GM04503 (cell line): ENCODE data around the gene PPAN.

Source experiments
- DNase-seq: peaks from one replicate; pipeline ENCODE4 v3.0.0-alpha.2; 2012; ENCODE audit warnings: low read depth

The PPAN gene, protein sequence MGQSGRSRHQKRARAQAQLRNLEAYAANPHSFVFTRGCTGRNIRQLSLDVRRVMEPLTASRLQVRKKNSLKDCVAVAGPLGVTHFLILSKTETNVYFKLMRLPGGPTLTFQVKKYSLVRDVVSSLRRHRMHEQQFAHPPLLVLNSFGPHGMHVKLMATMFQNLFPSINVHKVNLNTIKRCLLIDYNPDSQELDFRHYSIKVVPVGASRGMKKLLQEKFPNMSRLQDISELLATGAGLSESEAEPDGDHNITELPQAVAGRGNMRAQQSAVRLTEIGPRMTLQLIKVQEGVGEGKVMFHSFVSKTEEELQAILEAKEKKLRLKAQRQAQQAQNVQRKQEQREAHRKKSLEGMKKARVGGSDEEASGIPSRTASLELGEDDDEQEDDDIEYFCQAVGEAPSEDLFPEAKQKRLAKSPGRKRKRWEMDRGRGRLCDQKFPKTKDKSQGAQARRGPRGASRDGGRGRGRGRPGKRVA

DNA sequence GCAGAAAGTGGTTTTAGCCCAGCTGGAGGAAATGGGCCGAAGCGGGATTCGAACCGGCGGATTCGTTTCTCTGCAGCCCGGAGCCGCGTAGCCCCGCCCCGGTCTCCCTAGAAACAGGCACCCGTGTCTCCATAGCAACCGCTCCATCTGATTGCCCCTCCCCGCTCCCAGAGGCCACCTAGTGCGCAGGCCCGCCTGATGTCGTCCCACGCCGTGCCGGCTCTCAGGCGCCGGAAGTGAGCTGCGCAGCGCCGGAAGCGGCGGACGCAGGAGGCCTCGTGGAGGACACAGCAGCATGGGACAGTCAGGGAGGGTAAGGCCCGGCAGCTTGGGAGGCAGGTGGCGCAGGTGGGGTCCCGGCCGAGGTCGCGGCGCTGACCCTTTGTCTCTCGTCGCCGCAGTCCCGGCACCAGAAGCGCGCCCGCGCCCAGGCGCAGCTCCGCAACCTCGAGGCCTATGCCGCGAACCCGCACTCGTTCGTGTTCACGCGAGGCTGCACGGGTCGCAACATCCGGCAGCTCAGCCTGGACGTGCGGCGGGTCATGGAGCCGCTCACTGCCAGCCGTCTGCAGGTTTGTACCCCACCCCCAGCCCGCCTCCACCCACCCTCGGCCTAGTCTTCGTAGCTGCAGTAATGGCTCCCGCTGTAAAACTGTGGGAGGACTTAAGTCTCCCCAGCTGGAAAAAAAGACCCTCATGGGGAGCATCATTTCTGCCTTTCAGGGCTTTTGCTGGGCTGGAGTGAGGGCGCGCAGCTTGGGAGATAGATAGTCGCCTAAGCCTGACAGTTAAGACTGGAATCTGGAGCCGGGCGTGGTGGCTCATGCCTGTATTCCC lies at the start of gene PPAN:
Gene PPAN (plus strand): TSS at position 263 of the 837 bp plus-strand sequence. CDS start 33 bp downstream, at position 296.
- peak; percentile 78 for DNase-seq

DNA sequence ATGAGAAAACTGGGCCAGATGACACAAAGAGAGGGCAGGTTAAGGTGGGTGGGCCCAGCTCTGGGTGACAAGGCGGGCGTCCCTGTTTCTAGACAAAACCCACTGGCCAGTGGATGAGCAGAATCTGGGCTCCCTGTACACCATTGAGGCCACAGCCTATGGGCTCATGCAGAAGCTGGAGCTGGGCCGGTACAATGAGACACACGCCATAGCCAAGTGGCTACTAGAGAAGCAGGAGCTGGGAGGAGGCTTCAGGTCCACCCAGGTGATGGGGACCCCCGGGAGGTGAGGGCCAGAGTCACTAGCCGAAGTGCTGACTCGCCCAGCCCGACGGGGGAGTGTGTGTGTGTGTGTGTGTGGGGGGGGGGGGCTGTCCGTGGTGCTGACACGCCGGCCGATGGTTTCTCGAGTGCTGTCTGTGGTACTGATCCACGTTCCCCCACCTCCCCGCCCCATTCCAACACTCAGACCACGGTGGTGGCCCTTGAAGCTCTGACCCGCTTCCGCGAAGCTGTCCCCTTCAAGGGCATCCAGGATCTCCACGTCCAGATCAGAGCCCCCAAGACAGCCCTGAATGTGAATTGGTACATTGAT lies 44.3 kb upstream of the PPAN start:
- no peak for DNase-seq

DNA sequence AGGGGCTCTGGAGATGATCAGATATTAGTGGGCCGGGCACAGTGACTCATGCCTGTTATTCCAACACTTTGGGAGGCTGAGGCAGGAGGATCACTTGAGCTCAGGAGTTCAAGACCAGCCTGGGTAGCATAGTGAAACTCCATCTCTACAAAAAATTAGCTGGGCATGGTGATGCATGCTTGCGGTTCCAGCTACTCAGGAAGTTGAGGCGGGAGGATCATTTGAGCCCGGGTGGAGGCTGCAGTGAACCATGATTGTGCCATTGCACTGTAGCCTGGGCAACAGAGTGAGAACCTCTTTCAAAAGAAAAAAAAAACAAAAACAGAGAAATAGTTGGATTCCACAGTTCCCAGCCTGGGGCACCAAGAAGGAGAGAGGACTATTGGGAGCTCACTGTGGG lies 38.0 kb upstream of the PPAN start:
- no peak for DNase-seq

DNA sequence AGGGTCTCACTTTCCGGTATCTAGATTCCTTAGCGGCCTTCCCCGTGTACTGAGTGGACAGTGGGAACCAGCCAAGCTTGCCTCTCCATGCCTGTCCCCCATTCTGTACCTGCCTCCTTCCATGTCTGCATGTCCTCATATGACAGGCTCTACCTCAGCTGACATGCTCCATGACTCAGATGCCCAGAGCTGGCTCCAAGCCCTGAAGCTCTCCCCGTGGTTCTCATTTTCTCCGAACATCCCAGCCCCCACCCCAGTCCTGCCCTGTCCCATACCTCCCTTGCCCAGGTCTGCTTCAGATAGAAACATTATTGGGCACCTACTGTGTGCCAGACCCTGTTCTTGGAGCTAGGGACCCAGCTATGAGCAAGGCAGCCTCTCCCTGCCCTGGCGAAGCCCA lies 37.1 kb upstream of the PPAN start:
- no peak for DNase-seq

DNA sequence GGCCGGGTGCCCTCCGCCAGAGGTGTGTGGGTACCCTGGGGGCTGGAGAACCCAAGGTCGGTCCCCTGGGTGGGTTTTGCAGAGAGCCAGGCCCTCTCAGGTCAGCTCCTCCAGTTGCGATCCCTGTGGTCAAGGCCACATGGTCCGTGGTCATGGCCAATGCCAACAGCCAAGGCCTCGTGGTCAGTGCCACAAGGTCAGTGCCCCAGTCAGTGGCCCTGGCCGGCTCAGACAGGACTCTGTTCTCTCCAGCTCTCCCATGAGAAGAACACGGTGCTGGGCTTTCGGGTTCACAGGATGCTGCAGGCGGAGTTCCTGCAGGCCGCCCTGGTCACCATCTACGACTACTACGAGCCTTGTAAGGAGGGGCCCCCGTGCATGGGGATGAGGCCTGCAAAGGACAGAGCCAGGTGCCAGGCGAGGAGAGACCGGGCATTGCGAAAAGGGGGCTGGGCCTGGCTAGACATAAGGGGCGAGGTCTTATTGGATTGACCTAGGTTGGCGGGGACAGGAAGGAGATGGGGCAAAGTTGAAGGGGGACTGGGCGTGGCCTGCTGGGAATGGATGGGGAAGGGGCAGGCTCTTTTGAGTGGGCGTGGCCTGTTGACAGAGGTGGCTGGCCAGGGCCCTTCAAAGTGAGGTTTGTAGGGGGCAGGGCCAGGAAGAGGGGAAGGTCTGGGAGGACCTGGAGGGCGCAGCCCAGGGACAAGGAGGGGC lies 35.3 kb upstream of the PPAN start:
- DNase-seq: no peak

DNA sequence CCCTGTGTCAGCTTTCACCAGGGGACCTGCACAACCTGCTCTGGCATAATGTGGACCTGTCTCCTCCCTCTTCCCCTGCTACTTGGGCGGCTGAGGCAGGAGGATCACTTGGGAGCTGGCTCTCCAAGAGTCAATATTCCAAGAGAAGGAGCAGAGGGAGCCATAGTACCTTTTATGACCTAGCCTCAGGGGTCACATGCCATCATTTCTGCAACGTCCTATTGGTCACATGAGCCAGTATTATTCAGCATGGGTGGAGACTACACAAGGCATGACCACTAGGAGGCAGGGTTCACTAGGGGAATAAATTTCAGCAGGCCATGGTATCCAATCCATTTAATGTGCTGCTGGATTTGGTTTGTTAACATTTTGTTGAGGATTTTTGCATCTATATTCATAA lies 32.0 kb upstream of the PPAN start:
- no peak for DNase-seq

DNA sequence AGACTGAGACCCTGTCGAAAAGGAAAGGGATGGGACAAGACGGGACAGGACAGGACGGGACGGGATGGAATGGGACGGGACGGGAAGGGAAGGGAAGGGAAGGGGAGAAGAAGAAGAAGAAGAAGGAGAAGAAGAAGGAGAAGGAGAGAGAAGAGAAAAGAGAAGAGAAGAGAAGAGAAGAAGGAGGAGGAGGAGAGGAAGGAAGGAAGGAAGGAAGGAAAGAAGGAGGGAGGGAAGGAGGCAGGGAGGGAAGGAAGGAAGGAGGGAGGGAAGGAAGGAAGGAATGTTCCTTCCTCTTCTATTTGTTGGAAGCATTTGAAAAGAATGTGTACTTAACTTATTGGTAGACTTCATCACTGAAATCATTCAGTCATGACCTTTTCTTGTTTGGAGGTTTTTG lies 29.6 kb upstream of the PPAN start:
- DNase-seq: no peak

DNA sequence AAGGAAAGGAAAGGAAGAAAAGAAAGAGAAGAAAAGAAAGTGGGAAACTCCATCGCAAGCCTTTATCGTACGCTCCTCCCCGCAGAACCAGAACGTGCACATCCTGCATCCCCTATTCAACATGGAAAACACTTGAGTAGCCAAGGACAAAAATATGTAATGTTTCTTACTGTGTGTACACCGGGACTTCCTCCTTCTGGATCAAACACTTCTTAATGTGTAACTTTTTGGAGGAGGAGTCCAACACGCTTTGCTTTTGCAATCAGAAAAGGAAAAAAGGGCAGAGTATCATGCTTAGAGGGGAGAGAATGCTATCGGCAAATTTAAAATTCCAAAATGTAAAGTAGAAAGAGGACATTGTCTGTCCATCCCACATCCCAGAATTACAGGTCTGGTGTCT lies 27.8 kb upstream of the PPAN start:
- no peak for DNase-seq

DNA sequence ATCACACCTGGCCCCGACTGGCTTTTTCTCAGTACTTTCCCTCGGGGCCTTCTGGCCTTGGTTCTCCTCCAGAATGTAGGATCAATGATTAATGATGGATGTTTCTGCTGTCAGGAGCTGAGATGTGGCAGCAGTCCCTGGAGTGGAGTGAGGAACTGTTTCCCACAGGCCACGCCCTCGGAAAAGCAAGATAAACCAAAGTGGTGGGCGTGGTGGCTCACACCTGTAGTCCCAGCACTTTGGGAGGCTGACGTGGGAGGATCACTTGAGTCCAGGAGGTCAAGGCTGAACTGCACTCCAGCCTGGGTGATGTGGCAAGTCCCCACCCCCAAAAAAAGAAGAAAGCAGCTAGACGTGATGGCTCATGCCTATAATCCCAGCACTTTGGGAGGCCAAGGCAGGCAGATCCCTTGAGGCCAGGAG lies 27.1 kb upstream of the PPAN start:
- no peak for DNase-seq

DNA sequence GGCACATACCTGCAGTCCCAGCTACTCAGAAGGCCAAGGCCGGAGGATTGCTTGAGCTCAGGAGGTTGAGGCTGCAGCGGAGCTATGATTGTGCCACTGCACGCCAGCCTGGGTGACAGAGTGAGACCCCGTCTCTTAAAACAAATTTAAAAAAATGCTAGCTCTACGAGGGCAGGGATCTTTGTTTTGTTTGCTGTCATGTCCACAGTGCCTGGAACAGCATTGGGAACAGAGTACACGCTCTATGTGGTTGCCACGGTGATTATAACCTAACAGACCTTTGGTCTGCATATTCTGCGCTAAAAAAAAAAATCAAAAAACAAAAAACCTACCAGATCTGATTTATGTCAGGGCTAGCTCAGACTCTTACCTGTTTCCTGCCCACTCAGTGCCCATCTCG lies 22.3 kb upstream of the PPAN start:
- DNase-seq: no peak

DNA sequence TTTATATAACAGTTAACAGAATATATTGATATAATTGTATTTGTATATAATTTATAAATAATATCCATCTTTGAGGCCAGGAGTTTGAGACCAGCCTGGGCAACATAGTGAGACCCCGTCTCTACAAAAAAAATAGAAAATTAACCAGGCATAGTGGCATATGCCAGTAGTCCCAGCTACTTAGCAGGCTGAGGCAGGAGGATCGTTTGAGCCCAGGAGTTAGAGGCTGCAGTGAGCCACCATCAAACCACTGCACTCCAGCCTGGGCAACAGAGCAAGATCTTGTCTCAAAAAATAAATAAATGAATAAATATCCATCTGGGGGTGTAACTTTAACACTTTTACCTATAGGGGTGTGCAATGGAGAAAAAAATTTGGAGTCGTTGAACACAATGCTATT lies 21.4 kb upstream of the PPAN start:
- no peak for DNase-seq

DNA sequence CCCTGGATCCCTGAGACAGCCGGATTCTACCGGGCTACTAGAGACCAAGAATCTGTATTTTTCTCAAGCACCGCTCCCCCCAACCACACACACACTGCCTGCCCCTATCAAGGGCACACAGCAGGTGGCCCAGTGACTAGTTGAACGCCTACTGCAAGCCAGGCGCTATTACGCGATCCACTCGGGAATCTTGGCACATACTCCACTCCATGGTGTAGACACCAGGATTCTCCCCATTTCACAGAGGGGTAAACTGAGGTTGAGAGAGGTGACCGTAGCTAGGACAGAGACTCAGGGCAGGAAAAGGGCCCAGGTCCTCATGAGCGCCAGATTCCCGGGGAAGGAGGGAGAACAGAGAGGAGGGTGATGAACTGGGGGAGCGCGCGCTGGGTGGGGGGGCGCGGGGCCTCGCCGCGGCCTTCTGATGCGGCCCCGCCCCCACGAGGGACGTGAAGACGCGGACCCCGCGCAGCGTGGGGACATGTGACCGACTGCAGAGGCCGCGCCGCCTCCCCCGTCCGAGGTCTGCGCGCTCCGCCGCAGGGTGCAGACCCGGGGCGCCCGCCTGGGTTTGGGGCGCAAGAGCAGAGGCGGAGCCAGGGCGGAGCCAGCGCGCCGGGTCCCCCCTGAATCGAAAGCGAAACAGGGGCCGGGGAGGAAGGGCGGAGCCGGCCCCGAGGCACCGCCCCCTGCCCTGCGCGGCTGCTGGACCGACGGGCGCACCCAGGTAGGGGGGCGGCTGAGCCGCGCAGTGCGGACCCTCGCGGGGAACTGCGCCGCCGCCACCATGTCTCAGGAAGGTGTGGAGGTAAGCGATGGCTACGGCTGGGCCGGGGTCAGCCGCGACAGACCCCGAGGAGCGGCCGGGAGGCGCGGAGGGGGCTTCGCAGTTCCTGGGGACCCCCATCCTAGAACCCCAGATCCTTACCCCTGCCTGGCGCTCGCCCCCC lies 20.2 kb upstream of the PPAN start, which contains the start of gene SHFL:
Gene SHFL (plus strand): TSS at position 677 of the 950 bp plus-strand sequence. CDS start 111 bp downstream, at position 788.
- DNase-seq: no peak

DNA sequence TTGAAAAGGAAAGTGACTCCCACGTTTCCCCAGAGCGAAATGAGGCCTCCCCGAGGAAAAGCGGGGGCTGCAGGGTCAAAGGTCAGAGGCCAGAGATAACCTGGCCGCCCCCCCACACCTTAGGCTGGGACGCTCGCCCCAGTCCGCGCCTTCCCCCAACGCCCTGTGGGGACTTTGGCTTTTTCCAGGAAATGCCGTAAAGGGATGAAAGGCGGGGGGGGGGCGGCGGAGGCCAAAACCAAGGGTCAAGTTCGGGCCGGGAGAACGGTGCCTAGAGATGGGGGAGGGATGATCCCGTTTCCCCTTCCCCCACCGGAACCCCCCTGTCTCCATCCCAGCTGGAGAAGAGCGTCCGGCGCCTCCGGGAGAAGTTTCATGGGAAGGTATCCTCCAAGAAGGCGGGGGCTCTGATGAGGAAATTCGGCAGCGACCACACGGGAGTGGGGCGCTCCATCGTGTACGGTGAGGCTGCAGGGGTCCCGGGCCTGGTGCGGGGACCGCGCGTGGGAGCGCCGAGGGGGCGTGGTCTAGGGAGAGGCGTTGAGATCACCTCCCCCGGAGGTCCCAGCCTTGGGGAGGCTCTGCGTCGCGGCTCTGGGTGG lies 19.5 kb upstream of the PPAN start:
- DNase-seq: no peak

DNA sequence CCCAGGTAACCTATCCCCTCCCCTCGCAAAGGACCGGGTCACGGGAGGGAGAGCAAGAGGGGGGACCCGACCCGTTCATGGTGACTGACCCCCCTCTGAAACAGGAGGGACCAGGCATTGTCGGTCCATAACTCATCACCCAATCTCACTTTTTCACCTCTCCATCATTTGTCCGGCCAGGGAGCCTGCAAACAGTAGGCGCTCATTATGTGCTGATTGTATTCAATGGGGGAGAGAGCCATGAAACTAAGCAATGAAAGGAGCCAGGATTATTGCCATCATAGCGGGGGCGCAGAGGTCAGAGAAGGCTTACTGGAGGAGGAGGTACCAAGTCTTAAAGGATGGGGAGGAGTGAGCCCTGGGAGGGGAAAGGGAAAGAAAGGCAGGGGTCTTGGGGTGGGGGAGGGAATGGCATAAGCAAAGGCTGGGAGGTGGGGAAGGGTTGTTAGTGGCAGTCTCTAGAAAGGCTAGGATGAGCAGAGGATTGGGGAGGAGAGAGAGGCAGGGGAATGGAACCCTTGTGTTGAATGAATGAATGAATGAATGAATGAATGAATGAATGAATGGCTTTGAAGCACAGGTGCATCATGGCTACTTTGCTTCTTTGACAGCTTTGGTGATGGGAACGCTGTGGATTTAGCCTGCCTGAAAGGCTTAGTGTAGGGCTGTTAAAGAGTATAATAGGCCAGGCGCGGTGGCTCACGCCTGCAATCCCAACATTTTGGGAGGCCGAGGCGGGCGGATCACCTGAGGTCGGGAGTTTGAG lies 18.7 kb upstream of the PPAN start:
- DNase-seq: no peak

DNA sequence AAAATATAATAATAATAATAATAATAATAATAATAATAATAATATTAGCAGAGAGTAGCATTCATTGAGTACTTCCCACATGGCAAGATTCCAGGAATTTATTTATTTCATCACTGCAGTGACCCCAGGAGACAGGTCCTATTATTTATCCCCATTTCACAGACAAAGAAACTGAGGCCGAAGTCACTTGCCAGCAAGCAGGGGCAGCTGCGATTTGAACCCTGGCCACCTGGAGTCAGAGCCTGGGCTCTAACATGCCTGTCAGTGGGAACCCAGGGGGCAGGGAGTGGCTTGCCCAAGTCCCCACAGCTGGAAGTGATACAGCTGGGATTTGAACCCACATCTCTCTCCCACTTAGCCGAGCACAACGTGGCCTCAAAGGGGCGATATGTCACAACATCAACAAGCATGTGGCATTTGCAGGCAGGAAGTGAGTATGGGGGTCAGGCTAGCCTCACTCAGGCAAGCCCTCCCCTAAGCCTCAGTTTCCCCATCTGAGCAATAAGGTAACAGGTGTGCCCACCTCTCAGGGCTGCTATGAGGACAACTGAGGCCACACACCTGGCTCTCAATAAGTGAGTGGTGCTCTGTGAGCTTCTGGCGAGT lies 17.1 kb upstream of the PPAN start:
- no peak for DNase-seq

DNA sequence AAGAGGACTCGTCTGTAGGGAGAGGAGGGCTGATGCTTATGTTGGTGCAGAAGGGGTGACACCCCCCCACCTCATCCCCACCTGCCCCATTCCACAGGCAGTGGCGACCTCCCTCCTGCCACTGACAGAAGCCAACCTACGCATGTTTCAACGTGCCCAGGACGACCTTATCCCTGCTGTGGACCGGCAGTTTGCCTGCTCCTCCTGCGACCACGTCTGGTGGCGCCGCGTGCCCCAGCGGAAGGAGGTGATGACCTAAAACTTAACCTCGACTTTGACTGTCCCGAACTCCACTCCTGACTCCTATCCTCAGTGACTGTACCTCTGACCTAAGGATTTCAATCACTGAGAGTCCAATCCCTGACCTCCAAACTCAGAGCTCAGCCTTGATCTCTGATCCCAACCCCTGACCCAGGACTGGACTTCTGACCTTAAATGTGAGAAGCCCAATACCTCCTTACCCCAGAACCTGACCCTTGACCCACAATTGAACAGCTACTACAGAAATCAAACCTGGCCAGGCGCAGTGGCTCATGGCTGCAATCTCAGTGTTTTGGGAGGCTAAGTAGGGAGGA lies 16.3 kb upstream of the PPAN start:
- DNase-seq: no peak

DNA sequence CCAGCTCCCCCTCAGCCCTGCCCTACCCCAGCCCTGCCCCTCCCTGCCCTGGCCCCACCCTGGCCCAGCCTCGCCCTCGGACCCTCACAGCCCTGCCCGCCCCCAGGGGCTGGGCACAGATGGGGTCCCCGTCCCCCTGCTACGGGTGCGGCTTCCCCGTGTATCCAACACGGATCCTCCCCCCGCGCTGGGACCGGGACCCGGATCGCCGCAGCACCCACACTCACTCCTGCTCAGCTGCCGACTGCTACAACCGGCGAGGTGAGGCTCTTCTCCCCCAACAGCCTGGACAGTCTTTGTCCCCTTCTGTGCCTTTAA lies 14.8 kb upstream of the PPAN start:
- no peak for DNase-seq

DNA sequence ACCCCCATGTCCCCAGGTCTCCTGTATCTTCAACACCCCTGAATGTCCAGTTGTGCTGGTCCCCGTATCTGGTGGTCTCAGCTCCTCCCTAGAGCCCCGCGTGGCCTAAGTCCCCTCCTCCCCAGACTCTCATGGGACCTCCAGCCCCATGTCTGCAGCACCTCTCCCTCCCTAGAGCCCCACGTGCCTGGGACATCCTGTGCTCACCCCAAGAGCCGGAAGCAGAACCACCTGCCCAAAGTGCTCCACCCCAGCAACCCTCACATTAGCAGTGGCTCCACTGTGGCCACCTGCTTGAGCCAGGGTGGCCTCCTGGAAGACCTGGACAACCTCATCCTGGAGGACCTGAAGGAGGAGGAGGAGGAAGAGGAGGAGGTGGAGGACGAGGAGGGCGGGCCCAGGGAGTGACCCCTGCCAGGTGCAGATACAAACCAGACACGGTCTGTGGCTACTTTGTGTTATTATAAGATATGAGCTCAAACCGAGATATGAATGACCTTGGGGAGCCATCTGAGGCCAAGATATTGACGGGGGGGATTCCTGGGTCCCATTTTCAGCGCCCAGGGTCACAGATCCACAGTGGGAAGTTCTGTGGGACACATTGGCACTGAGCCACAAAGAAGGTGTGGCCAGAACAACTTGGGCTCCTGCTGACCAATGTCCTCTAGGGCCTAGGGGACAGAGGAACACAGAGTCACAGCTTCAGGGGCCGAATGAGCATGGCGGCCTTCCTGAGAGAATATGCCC lies 14.1 kb upstream of the PPAN start:
- DNase-seq: no peak
